Cerebellar nuclear complex (tissue), 1 donor: ENCODE data around the gene OSBP2.

Experiments
- DNase-seq, 2 experiments: peaks; one replicate each; lab custom pipeline; 2025; lab: John Stamatoyannopoulos, UW

Gene OSBP2

GRCh38 chr22:30806391-30806861 lies 111.8 kb downstream of the OSBP2 start:
- no peak for DNase-seq

- DNase-seq = no peak
Measured at GRCh38 chr22:30809086-30809485, 114.4 kb downstream of the OSBP2 start.

GRCh38 chr22:30810105-30810504 lies 115.4 kb downstream of the OSBP2 start:
- DNase-seq = no peak

DNA sequence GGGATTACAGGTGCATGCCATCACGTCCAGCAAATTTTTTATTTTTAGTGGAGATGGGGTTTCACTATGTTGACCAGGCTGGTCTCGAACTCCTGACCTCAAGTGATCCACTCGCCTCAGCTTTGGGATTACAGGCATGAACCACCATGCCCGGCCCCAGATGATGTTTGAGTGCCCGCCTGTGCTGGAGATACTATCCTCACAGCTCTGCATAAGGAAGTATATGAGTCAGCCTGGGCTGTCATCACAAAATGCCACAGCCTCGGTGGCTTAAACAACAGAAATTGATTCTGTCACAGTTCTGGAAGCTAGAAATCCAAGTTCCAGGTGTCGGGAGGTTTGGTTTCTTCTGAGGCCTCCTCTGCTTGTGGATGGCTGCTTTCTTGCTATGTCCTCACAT lies 119.3 kb downstream of the OSBP2 start:
- no peak for DNase-seq

- no peak for DNase-seq
Measured at GRCh38 chr22:30816413-30816812, 121.7 kb downstream of the OSBP2 start.

- DNase-seq = no peak
Measured at GRCh38 chr22:30821381-30821780, 126.7 kb downstream of the OSBP2 start.

DNA sequence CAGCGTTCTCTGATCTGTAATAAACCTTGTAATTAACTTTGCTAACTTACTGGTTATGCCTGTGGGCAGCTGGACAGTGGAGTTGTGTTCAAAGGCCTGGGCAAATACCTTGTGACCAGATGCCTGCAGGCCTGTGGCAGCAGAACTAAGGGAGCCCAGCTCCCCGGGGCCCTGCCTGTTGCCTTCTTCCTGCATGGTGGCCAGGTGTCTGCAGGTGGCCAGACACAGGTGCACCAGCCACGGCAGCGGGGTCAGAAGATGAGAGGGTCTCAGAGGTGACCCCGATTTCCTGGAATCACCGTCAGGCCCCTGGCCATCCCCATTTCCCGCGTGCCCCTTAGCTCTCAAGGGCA lies 127.2 kb downstream of the OSBP2 start:
- DNase-seq = no peak

DNA sequence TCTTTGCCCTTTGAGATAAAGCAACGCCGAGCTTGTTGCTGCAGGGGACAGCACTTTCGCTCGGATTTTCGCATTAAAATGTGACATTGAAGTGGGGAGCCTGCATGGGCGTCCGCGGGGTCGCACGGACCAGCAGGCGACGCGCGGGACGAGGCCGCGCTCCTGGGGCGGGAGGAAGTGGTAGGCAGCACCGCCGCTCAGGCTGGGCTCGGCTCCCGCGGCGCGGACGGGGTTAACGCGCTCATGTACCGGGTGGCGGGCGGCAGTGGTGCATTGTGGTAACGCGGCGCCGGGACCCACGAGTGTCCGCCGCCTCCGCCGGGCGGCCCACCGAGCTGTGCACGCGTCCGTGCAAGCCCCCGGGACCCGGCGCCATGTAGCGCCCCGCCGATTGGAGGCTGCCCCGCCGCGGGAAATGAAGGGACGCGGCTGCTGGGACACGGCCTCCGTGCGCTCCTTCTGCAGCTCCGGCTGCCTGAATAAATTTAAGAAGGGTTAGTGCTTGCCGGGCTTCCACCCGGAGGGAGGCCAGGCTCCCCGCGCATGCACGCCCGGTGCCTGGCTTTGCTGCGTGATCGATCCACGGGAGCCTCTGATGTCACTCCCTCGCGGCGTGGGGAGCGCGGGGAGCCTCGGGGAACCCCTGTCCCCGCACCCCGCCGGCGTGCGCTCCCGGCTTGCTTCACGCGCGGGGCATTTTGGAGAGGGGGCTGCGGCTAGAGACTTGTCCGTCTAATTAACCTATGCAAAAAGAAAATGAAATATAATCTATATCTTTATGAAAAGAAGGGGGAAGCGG lies 127.7 kb downstream of the OSBP2 start:
- no peak for DNase-seq

GRCh38 chr22:30823015-30823370 lies 128.3 kb downstream of the OSBP2 start:
- no peak for DNase-seq

GRCh38 chr22:30824096-30824495 lies 129.4 kb downstream of the OSBP2 start:
- DNase-seq = no peak

DNA sequence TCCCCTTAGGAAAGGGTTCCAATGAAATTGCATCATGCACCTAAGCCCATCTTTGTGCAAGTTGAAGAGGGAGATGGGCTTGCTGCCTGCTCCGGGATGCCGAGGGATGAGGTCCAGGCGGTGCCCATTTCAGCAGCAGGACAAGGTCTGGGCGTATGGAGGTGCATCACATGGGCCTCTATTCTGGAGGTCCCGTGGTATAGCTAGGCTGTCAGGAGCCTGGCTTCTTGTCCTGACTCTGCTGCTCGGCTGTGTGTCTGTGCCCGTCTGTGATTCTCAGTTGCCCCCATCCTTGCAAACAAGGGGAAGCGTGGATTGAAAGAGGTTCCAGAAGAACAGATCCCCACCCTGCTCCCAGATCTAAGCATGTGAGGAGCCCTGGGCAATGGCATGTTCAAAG lies 130.0 kb downstream of the OSBP2 start:
- DNase-seq = no peak

DNA sequence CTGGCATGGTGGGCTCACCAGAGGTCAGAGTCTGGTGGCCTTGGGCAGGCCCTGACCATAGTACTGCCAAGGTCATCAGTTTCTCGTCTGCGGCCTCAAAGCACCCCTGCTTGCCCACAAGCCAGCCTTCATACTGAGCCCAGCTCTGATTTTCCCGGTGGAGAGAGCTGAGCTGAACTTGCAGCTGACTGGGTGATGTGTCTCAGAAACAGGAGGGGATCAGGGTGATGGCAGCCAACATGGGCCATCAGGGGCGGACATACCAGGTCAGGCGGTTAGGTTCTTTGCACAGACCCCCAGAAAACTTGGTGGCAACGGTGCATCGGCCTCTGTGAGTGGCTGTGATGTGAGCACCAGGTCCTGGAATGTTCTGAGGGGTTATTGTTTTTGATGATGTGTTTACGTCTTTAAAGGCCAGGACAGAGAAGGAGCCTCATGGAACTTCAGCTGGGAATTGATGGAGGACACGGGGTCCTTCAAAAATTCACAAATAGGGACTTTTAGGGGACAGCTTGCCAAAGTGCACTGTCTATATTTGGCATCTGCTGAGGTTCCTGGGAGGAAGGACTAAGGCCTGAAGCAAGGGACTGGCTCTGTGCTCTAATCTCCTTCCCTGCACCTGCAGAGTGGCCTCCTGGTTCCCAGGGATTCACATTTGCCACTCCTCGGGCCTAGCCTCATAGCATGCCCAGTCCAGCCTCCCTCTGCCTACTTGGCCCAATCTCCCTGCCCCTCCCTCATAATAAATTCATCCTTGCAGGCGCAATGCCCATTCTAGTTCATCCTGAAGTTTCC lies 131.2 kb downstream of the OSBP2 start:
- DNase-seq = no peak

DNA sequence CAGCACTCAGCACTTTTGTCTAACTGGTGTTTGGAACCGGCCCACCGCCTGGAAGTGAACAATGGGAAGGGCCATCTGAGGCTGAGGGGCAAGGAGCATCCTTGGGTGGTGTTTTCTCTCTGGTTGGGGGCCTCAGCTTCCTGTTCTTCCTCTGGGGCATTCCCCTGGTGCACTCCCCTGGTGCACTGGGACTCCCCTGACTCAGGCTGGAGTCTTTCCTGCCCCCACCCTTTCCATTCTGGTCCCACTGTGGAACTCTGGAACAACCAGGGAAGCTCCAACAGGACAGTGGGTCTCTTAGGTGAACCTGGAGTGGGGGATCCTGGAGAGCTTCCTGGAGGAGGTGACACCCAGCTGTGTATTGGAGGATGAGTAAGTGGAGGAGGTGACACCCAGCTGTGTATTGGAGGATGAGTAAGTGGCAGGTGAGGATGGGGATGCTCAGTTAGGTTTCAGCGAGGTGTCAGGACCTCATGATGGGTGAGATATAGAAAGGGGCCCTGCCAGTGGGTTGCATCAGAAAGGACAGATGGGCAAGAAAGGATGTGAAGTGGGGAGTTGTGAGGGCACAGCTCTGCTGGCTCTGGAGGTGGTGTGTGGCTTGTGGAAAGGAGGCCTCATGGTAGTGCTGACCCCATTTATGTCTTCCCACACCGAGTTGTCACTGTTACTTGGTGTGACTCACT lies 132.1 kb downstream of the OSBP2 start:
- DNase-seq = no peak

DNA sequence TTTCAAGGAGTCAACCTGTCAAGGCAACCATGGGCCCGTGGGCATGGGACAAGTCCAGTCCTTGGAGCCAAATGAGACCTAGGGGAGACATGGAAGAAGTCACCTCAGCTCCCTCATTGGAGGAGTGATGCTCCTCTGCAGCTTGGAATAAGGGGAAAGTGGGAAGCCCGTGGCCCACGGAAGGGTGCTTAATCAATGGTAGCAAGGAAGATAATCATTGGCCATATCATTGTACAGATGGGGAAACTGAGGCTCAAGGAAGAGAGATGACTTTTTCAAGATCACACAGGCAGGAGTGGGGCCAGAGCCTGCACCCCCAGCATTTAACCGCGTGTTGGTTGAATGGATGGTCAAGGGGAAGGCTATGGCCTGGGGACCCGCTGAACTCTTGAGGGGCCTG lies 133.0 kb downstream of the OSBP2 start:
- DNase-seq = no peak

DNA sequence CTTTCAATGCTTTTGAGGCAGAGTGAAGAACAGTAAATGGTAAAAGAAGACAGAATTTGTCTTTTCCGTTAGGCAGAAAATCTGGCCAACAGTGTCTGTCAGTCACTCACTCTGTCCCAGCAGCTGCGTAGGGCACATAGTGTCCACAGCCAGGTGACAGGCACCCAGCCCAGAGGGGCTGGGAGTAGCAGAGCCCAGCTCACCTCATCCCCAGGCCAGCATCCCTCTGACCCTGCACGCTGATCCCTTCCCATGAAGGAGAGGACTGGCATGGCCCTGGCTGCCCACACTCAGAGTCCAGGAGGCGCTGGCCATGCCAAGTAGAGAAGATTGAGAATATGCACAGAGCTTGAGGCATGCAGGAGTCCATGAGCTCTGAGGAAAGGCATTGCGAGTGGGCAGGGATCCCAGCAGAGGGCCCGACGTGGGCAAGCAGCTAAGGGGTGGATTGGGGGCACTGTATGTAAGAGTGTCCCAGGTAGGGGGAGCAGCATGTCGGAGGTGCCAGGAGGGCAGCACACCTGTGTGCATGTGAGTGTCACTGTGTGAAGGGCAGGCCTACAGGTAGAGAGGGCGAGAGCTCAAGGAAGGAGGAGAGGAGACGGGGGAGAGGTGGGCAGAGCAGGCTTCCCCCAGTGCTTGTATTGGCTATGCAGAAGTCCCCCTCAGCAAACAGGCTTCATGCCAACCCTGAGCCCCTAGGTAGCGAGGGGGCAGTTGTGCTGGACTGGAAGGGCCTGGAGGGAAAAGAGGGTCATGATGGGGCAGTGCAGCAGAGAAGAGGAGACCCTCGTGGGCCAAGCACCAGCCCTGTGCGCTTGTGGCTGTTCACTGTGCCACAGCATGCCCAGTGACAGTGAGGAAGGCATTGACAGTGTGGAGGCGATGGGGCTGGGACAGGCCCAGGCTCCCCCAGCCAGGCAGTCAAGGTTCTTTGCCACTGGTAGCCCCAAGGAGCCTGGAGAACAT lies 133.8 kb downstream of the OSBP2 start:
- no peak for DNase-seq

DNA sequence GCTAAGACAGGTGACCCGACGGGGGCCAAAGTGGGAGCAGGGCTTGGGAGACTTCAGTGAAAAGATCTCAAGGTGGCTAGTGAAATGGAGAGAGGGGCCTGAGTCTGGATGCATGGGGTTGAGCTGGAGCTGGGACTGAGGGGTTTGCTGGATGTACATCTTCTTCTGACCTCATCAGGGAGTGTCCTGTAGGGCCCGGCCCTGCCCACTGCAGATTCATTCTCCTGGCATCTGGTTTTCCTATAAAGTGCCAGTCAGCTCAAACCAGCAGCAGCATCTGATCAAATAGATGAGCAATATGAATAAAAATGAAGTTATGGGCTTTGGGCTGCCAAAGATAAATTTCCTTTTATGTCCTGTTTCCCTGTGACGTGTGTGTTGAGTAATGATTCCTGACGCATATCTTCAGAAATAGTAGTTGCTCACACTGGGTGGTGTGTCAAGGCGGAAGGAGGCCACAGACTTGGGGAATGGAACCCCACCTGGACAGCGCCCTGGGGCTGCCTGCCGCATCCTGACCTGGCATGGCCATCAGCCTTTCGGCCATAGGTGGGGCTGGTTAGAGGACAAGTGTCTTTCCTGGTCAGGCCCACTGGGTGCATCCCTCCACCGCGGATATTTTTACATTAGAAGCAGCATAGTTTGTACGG lies 135.4 kb downstream of the OSBP2 start:
- DNase-seq = no peak

DNA sequence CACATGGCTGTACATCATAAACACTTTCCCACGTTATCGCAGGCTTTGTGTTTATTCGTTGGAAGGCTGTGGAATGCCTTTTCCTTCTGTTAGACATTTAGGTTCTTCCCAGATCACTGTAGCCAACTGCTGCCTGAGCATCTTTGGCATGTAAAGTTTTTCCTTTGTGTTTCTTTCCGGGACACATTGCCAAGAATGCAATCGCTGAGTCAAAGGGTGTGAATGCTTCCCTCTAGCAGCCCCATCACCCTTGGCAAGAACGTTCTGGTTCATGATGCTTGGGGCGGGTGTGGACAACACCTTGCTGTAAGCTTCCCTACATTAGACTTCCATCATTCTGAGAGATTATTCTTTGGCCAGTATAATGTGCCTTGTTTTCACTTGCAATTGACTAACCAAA lies 136.2 kb downstream of the OSBP2 start:
- no peak for DNase-seq

GRCh38 chr22:30832407-30832987 lies 137.8 kb downstream of the OSBP2 start:
- DNase-seq = no peak

DNA sequence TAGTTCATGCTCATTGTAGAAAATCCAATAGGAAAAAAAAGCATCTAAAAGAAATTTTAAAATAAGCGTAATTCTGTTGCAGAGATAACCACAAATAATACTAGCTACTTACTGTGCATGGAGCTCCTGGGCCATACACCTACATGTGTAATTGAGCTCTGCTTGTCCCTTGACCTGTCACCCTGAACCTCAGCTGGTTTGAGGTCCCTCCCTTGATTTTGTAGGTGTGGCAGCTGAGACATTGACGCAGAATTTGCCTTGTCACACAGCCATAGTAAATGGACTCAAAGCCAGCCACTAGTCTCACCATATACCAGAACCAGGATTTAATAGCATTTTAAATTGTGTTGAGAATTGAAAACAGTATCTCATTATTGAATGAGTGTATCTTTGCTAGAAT lies 138.6 kb downstream of the OSBP2 start:
- no peak for DNase-seq

GRCh38 chr22:30837531-30837930 lies 142.9 kb downstream of the OSBP2 start:
- peak in 1 of 2 experiments; percentile 53 for DNase-seq

- DNase-seq = no peak
Measured at GRCh38 chr22:30838111-30838510, 143.4 kb downstream of the OSBP2 start.
